Neural progenitor cell (in vitro differentiated cells): ENCODE results near the gene ABCC5. TPM values are rescaled to one million over a fixed set of nuclear protein-coding genes. Genes with fewer than 3 reads are reported as not detected.

Experiments used
- DNase-seq: peaks from one replicate; pipeline ENCODE4 v3.0.0-alpha.2; 2016; ENCODE audit warnings: low spot score
- H2AFZ ChIP-seq: fragments of 200-600 bp; sonication (generic); replicated peaks from 2 replicates; pipeline ENCODE4 v1.6.1; 2016; ENCODE audit warnings: antibody characterized with exemption
- H3F3A ChIP-seq: fragments of 200-600 bp; sonication (generic); 2 replicates; pipeline ENCODE4 v1.6.1; 2016; ENCODE audit warnings: antibody characterized with exemption, low read depth
- H3K27ac ChIP-seq: fragments of 200-600 bp; sonication (generic); 2 replicates; pipeline ENCODE4 v1.5.1; 2016; ENCODE audit warnings: mild to moderate bottlenecking
- H3K27me3 ChIP-seq: fragments of 200-600 bp; sonication (generic); 2 replicates; pipeline ENCODE4 v1.6.1; 2016; ENCODE audit warnings: mild to moderate bottlenecking, moderate library complexity
- H3K36me3 ChIP-seq: fragments of 200-600 bp; sonication (generic); 2 replicates; pipeline ENCODE4 v1.5.1; 2016
- H3K4me1 ChIP-seq: fragments of 200-600 bp; sonication (generic); 2 replicates; pipeline ENCODE4 v1.6.1; 2016; ENCODE audit warnings: mixed run types
- H3K4me2 ChIP-seq: fragments of 200-600 bp; sonication (generic); 2 replicates; pipeline ENCODE4 v1.6.1; 2016
- H3K4me3 ChIP-seq: fragments of 200-600 bp; sonication (generic); 2 replicates; pipeline ENCODE4 v1.5.1; 2016
- H3K79me2 ChIP-seq: fragments of 200-600 bp; sonication (generic); 2 replicates; pipeline ENCODE4 v1.6.1; 2016; ENCODE audit warnings: low read depth
- H3K9ac ChIP-seq: fragments of 200-600 bp; sonication (generic); 2 replicates; pipeline ENCODE4 v1.6.1; 2016
- H3K9me3 ChIP-seq: fragments of 200-600 bp; sonication (generic); 2 replicates; pipeline ENCODE4 v1.5.1; 2016; ENCODE audit warnings: low read depth
- H4K20me1 ChIP-seq: fragments of 200-600 bp; sonication (generic); 2 replicates; pipeline ENCODE4 v1.6.1; 2016; ENCODE audit warnings: low read depth
- H3K27ac Mint-ChIP-seq: 3 replicates; pipeline ENCODE4 v1.8.0; 2021; ENCODE audit warnings: mixed read lengths
- H3K27me3 Mint-ChIP-seq: 2 replicates; pipeline ENCODE4 v1.8.0; 2022; ENCODE audit warnings: low read depth, mild to moderate bottlenecking, inconsistent platforms, moderate library complexity, mixed read lengths; ENCODE audit not compliant: insufficient read depth
- H3K36me3 Mint-ChIP-seq: 3 replicates; pipeline ENCODE4 v1.8.0; 2021; ENCODE audit warnings: mixed read lengths
- H3K4me1 Mint-ChIP-seq: 3 replicates; pipeline ENCODE4 v1.8.0; 2021; ENCODE audit warnings: mixed read lengths
- H3K4me3 Mint-ChIP-seq: 3 replicates; pipeline ENCODE4 v1.8.0; 2021; ENCODE audit warnings: mild to moderate bottlenecking, moderate library complexity, mixed read lengths
- H3K9me3 Mint-ChIP-seq: 3 replicates; pipeline ENCODE4 v1.8.0; 2020; ENCODE audit warnings: mixed read lengths
- EZH2 ChIP-seq: fragments of 200-600 bp; sonication (generic); IDR thresholded peaks from 2 replicates; pipeline ENCODE4 v1.6.1; 2017; ENCODE audit warnings: antibody characterized with exemption, mild to moderate bottlenecking, moderate library complexity
- EZH2phosphoT487 ChIP-seq: fragments of 200-600 bp; sonication (generic); IDR thresholded peaks from 2 replicates; pipeline ENCODE4 v1.6.1; 2017; ENCODE audit warnings: antibody characterized with exemption
- total RNA-seq: library from RNA; depleted of rRNA; stranded (reverse); fragments of >200 nt; gene quantifications from 2 replicates; pipeline ENCODE4 v1.2.3, GENCODE V29; 2015; ENCODE audit warnings: low replicate concordance
- TF ChIP-seq, protein P1 (sequence below): fragments of 200-600 bp; sonication (generic); IDR thresholded peaks from 2 replicates; pipeline ENCODE4 v1.5.1; 2017; ENCODE audit warnings: antibody characterized with exemption, mild to moderate bottlenecking

The ABCC5 gene
- total RNA-seq, 1 donor from 2014 or later, result 34.0 TPM

- Mint-ChIP-seq H3K9me3 (no peaks in the 10 kb centered on the region), H3K27ac (peak overlapping the region; percentile 92), H3K4me3 (peak overlapping the region; percentile 98), H3K36me3 (peaks cover 3% of the 10 kb centered on the region), H3K27me3 (peaks cover 5% of the 10 kb centered on the region), H3K4me1 (peaks cover 26% of the 10 kb centered on the region)
- Histone ChIP-seq H3K36me3 (no peaks in the 10 kb centered on the region), H3K27me3 (no peaks in the 10 kb centered on the region), H3K79me2 (peaks cover 33% of the 10 kb centered on the region), H3K27ac (no peak overlapping the region), H3K4me1 (peaks cover 13% of the 10 kb centered on the region), H3K4me3 (peak overlapping the region; percentile 93), H3K4me2 (peak overlapping the region; percentile 79), H3K9me3 (no peaks in the 10 kb centered on the region), H2AFZ (peak overlapping the region; percentile 79), H4K20me1 (no peaks in the 10 kb centered on the region), H3F3A (peaks cover 3% of the 10 kb centered on the region), H3K9ac (no peak overlapping the region)
- TF ChIP-seq, protein P1, sequence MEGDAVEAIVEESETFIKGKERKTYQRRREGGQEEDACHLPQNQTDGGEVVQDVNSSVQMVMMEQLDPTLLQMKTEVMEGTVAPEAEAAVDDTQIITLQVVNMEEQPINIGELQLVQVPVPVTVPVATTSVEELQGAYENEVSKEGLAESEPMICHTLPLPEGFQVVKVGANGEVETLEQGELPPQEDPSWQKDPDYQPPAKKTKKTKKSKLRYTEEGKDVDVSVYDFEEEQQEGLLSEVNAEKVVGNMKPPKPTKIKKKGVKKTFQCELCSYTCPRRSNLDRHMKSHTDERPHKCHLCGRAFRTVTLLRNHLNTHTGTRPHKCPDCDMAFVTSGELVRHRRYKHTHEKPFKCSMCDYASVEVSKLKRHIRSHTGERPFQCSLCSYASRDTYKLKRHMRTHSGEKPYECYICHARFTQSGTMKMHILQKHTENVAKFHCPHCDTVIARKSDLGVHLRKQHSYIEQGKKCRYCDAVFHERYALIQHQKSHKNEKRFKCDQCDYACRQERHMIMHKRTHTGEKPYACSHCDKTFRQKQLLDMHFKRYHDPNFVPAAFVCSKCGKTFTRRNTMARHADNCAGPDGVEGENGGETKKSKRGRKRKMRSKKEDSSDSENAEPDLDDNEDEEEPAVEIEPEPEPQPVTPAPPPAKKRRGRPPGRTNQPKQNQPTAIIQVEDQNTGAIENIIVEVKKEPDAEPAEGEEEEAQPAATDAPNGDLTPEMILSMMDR, result no peak
- TF ChIP-seq EZH2phosphoT487, result no peak
- TF ChIP-seq EZH2, result no peak
- no peak for DNase-seq
These were observed 815 bp upstream of the ABCC5 start for GRCh38 chr3:184018424-184018973.

DNA sequence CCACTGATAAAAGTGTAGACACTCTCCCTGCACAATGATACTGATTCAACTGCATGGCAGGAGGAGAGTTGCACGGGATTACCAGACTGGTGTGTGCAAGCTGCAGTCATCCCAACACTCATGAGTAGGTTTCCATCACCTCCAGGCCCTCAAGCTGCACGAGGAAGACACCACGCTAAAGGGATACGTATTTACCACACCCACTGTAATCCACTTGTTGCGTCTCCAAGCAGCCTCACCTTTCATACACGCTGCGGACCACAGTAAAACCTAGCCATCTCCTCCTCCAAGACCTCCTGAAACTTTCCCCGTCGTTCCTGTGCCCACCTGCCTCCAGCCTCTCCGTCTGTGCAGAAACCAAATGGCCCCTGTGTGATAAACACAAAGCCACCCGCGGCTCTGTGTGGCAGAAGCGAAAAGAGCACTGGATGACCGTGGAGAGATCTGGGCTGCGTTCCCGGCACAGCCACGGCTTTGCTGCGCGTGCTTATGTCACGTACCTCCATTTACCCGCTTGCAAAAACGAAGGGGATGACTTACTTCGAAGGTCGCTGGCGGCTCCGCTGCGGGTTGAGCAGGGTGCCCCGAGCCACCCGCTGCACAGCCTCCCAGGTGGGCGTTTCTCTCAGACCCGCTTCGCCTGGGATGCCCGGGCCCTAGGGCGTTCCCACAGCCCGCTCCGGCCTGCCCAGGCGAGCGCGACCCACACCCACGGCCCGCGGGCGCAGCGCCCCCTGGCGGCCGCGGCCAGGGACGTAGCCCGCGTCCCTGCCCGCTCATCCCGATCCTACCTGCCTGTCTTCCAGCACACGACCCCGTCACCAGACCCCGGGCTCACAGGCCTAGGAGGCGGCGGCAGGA lies 643 bp downstream of the ABCC5 start:
- H3K9me3 Mint-ChIP-seq, result no peaks in the 10 kb centered on the region
- Histone ChIP-seq H3K79me2 (peaks cover 33% of the 10 kb centered on the region), H3K4me2 (peak overlapping the region; percentile 79), H4K20me1 (no peaks in the 10 kb centered on the region), H3F3A (peaks cover 3% of the 10 kb centered on the region), H3K9ac (peak overlapping the region; percentile 51), H3K36me3 (no peaks in the 10 kb centered on the region), H3K27ac (no peak overlapping the region), H3K9me3 (no peaks in the 10 kb centered on the region), H3K4me3 (peak overlapping the region; percentile 93), H3K4me1 (peaks cover 13% of the 10 kb centered on the region), H3K27me3 (no peaks in the 10 kb centered on the region), H2AFZ (peak overlapping the region; percentile 100)
- peaks cover 26% of the 10 kb centered on the region for H3K4me1 Mint-ChIP-seq
- H3K27me3 Mint-ChIP-seq, result peaks cover 3% of the 10 kb centered on the region
- peak overlapping the region; percentile 86 for H3K27ac Mint-ChIP-seq
- peak; percentile 78 for DNase-seq
- peak overlapping the region; percentile 98 for H3K4me3 Mint-ChIP-seq
- peaks cover 8% of the 10 kb centered on the region for H3K36me3 Mint-ChIP-seq
- TF ChIP-seq EZH2 (no peak), EZH2phosphoT487 (no peak)
- TF ChIP-seq, protein P1, result peak; percentile 99

DNA sequence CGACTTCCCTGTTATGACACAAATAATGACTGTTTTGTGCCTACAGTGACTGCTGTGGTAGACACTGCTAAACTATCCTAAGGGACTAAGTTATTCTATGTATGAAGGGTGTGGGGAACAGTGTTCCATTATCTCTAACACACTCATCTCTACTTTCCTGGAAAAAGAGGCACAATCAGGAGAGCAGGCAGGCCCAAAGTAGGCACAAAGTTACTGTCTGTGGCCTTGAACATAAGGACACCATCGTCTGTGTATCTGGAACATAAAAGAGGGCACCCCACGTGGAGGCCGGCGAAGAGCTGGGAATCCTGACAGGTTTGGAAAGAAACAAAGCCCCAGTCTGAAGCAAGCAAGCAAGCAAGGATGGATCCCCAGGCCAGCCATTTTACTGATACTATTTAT lies 1.5 kb downstream of the ABCC5 start:
- Histone ChIP-seq H3K9ac (no peak overlapping the region), H3K9me3 (no peaks in the 10 kb centered on the region)
- peak overlapping the region; percentile 36 for H3K27ac Mint-ChIP-seq

More for the DNA sequence above, 1.5 kb downstream of the ABCC5 start:
- H3K4me3 Mint-ChIP-seq, result peak overlapping the region; percentile 98
- H3K79me2 ChIP-seq, result peaks cover 33% of the 10 kb centered on the region
- no peak overlapping the region for H3K4me3 ChIP-seq
- peaks cover 8% of the 10 kb centered on the region for H3K36me3 Mint-ChIP-seq
- peak overlapping the region; percentile 79 for H3K4me2 ChIP-seq
- no peaks in the 10 kb centered on the region for H3K36me3 ChIP-seq
- DNase-seq, result no peak
- peaks cover 3% of the 10 kb centered on the region for H3F3A ChIP-seq
- TF ChIP-seq, protein P1, result no peak
- no peak for TF ChIP-seq EZH2phosphoT487
- TF ChIP-seq EZH2, result no peak
- H3K27ac ChIP-seq, result no peak overlapping the region
- H3K27me3 Mint-ChIP-seq, result peaks cover 3% of the 10 kb centered on the region
- H4K20me1 ChIP-seq, result no peaks in the 10 kb centered on the region
- peaks cover 13% of the 10 kb centered on the region for H3K4me1 ChIP-seq
- peaks cover 26% of the 10 kb centered on the region for H3K4me1 Mint-ChIP-seq
- no peaks in the 10 kb centered on the region for H3K9me3 Mint-ChIP-seq
- H2AFZ ChIP-seq, result no peak overlapping the region
- no peaks in the 10 kb centered on the region for H3K27me3 ChIP-seq
